Measurements from ENCODE around the gene PKP1. TPM values are rescaled to one million over a fixed set of nuclear protein-coding genes. Genes with fewer than 3 reads are reported as not detected.

The PKP1 gene
- total and polyA plus RNA-seq, 10 of the 15 experiments (the other 5 are each of a cell fraction or from before 2014, with no cell fraction given), result 0.03 TPM; not detected in 9

- FAIRE-seq, result no peak
- ChIA-PET POLR2A (no interaction called here), SMC1A (ENCODE audit: uncharacterized antibody, unreplicated experiment) (interaction anchor here (0.7 to 1.4 kb wide), 6 partner anchors 11 to 49 kb away, joined by 3 to 5 read pairs (median 3); no protein-coding TSS in a partner anchor), RAD21 (ENCODE audit: unreplicated experiment) (interaction anchor here (0.7 to 2.4 kb wide), 6 partner anchors 34 to 171 kb away, joined by 3 to 7 read pairs (median 4); no protein-coding TSS in a partner anchor), CTCF (interaction anchor here (1.1 to 7.6 kb wide), 3 partner anchors 36 to 74 kb away, joined by 3 to 46 read pairs (median 4); no protein-coding TSS in a partner anchor)
- DNase-seq (ENCODE audit: low read depth, low spot score), result peak; percentile 24
- Histone ChIP-seq H3K27me3 (replicated peaks in 1 of 2; ENCODE audit: control insufficient read depth in 2 of 2, insufficient read depth in 2 of 2, low read length in 1 of 2) (peaks cover 4 to 8% of the 10 kb centered on the region in 2 experiments; a peak in 3 of 4 replicates), H3K9ac (ENCODE audit: control insufficient read depth, insufficient read depth, low read length) (no peak overlapping the region), H3K27ac (ENCODE audit: control insufficient read depth, insufficient read depth) (no peak overlapping the region), H3K4me1 (ENCODE audit: control insufficient read depth, insufficient read depth, low read length) (no peaks in the 10 kb centered on the region), H3K79me2 (ENCODE audit: control insufficient read depth, insufficient read depth, low read length) (no peaks in the 10 kb centered on the region), H3K4me2 (ENCODE audit: control insufficient read depth, insufficient read depth) (no peak overlapping the region), H2AFZ (ENCODE audit: control insufficient read depth, low read depth, low read length) (no peak overlapping the region), H3K36me3 (ENCODE audit: control insufficient read depth in 2 of 2, insufficient read depth in 2 of 2, low read length in 1 of 2) (no peaks in the 10 kb centered on the region), H4K20me1 (ENCODE audit: control insufficient read depth, insufficient read depth) (no peaks in the 10 kb centered on the region), H3K9me3 (replicated peaks; ENCODE audit: control insufficient read depth, insufficient read depth, low read length) (no peaks in the 10 kb centered on the region), H3K4me3 (no peak overlapping the region)
- no TSS peak for BruUV-seq (replicated peaks)
- ATAC-seq, result peak; percentile 72
- WGBS (ENCODE audit: insufficient coverage, insufficient replicate concordance, low lambda C conversion rate, missing lambda C conversion rate), result 6% methylated on average over 8 of the region's 8 CpGs
- in situ Hi-C loops (cut with MboI) (no loop called here), intact Hi-C loops (cut with micrococcal nuclease; ENCODE audit: unreplicated experiment) (no loop called here)
- no peak for TF ChIP-seq TCF12 (IDR thresholded peaks at IDR 0.05; ENCODE audit: low read depth, low read length)
- TF ChIP-seq ZNF274 (IDR thresholded peaks at IDR 0.05; ENCODE audit: insufficient read depth, insufficient read length), result no peak
- no peak for TF ChIP-seq PAX5 (IDR thresholded peaks at IDR 0.05; ENCODE audit: borderline replicate concordance, low read depth, low read length)
- TF ChIP-seq IRF4 (IDR thresholded peaks at IDR 0.05; ENCODE audit: low read depth, low read length), result no peak
- TF ChIP-seq EED (IDR thresholded peaks at IDR 0.05; ENCODE audit: low read depth), result no peak
- TF ChIP-seq IKZF2 (IDR thresholded peaks at IDR 0.05), result peak; percentile 34 to 58; a peak in 2 of 4 replicates
- no peak for TF ChIP-seq EP300 (IDR thresholded peaks at IDR 0.05; ENCODE audit: borderline replicate concordance in 1 of 2, control insufficient read depth in 1 of 2, low read depth in 2 of 2, low read length in 2 of 2)
- no peak for TF ChIP-seq EGR1 (IDR thresholded peaks at IDR 0.05; ENCODE audit: borderline replicate concordance in 1 of 2, low read depth in 2 of 2, low read length in 2 of 2)
- TF ChIP-seq YBX1 (IDR thresholded peaks at IDR 0.05), result no peak
- TF ChIP-seq HDAC2 (IDR thresholded peaks at IDR 0.05), result no peak
- TF ChIP-seq LARP7 (IDR thresholded peaks at IDR 0.05), result no peak
- TF ChIP-seq GATAD2B (conservative IDR thresholded peaks at IDR 0.05; ENCODE audit: low read depth), result no peak
- TF ChIP-seq CTCF (IDR thresholded peaks at IDR 0.05 in 2 of 3, conservative IDR thresholded peaks at IDR 0.05 in 1 of 3; ENCODE audit: control insufficient read depth in 2 of 3, extremely low read depth in 1 of 3, insufficient read depth in 1 of 3, low read depth in 3 of 3, low read length in 3 of 3), result no peak
- TF ChIP-seq ZBTB4 (CRISPR knock-in tag; IDR thresholded peaks at IDR 0.05), result no peak
- TF ChIP-seq IKZF1 (conservative IDR thresholded peaks at IDR 0.05), result peak; percentile 52
- no peak for TF ChIP-seq IRF3 (IDR thresholded peaks at IDR 0.05)
- 0 out of 4 replicates have a peak, but pooled peaks of 1 of the 2 experiments have one; percentile 6 for TF ChIP-seq BHLHE40 (IDR thresholded peaks at IDR 0.05; ENCODE audit: borderline replicate concordance in 1 of 2, low read depth in 2 of 2, low read length in 1 of 2)
- TF ChIP-seq CEBPB (IDR thresholded peaks at IDR 0.05; ENCODE audit: borderline replicate concordance in 1 of 2, low read depth in 2 of 2, low read length in 2 of 2), result no peak
Measured at GRCh38 chr1:201311356-201312011, 28.2 kb downstream of the PKP1 start.
